CD4-positive, alpha-beta T cell treated with Interleukin-15 for 4 hours (primary cell): ENCODE data around the gene INMT.

Source experiments
- DNase-seq: peaks from one replicate; pipeline ENCODE4 v3.0.0-alpha.2; 2020; ENCODE audit warnings: low spot score

The INMT gene

GRCh38 chr7:30728591-30729100 lies 23.3 kb upstream of the INMT start:
- DNase-seq: no peak

- DNase-seq: no peak
These were observed 22.3 kb upstream of the INMT start for GRCh38 chr7:30729642-30730041.

- DNase-seq: no peak
These were observed 21.8 kb upstream of the INMT start for GRCh38 chr7:30730097-30730496.

- no peak for DNase-seq
These were observed 20.9 kb upstream of the INMT start for GRCh38 chr7:30730996-30731395.

- DNase-seq: no peak
These were observed 20.4 kb upstream of the INMT start for GRCh38 chr7:30731581-30731980.

GRCh38 chr7:30732606-30733005 lies 19.3 kb upstream of the INMT start:
- DNase-seq: no peak

- DNase-seq: no peak
These were observed 18.7 kb upstream of the INMT start for GRCh38 chr7:30733216-30733615.

GRCh38 chr7:30733691-30734090 lies 18.2 kb upstream of the INMT start:
- no peak for DNase-seq

GRCh38 chr7:30734497-30734896 lies 17.4 kb upstream of the INMT start:
- DNase-seq: no peak

- no peak for DNase-seq
These were observed 16.3 kb upstream of the INMT start for GRCh38 chr7:30735631-30736030.

- no peak for DNase-seq
These were observed 15.6 kb upstream of the INMT start for GRCh38 chr7:30736291-30736690.

GRCh38 chr7:30738026-30738915 lies 13.7 kb upstream of the INMT start:
- DNase-seq: peak; percentile 6

- DNase-seq: no peak
These were observed 12.2 kb upstream of the INMT start for GRCh38 chr7:30739691-30740090.

GRCh38 chr7:30740417-30741181 lies 11.3 kb upstream of the INMT start:
- peak; percentile 74 for DNase-seq

- DNase-seq: no peak
These were observed 10.6 kb upstream of the INMT start for GRCh38 chr7:30741289-30741688.

GRCh38 chr7:30743371-30744074 lies 8.4 kb upstream of the INMT start:
- DNase-seq: no peak

- no peak for DNase-seq
These were observed 7.9 kb upstream of the INMT start for GRCh38 chr7:30744075-30744417.

GRCh38 chr7:30745261-30745941 lies 6.5 kb upstream of the INMT start:
- no peak for DNase-seq

GRCh38 chr7:30750010-30750409 lies 1.9 kb upstream of the INMT start:
- DNase-seq: no peak

- no peak for DNase-seq
These were observed 968 bp upstream of the INMT start for GRCh38 chr7:30750683-30751650.

GRCh38 chr7:30752484-30752883 lies 549 bp downstream of the INMT start:
- DNase-seq: no peak
